GM12878 (cell line): ENCODE results near the gene EHBP1. TPM values are rescaled to one million over a fixed set of nuclear protein-coding genes. Genes with fewer than 3 reads are reported as not detected.

Experiments used
- ATAC-seq: fragments of 200-7000 bp; cut with Tn5 transposase; 3 replicates; pipeline ENCODE4 v1.9.1; 2020; ENCODE audit warnings: mild to moderate bottlenecking, moderate library complexity
- BruUV-seq: library from RNA; stranded (reverse); fragments of 400-500 nt; replicated peaks from 2 replicates; lab custom pipeline; 2021; lab: Mats Ljungman, UMichigan
- CTCF ChIA-PET: fragments of 300-600 bp; sonication (Branson Sonifier 250); formaldehyde crosslinking; extraction: SDS; loops from one replicate; lab custom pipeline; 2021; ENCODE audit warnings: inconsistent platforms; lab: Yijun Ruan, JAX
- POLR2A ChIA-PET: fragments of 350-600 bp; formaldehyde crosslinking; extraction: SDS; loops from one replicate; lab custom pipeline; 2021; ENCODE audit warnings: inconsistent platforms; lab: Charles Lee
- RAD21 ChIA-PET: fragments of 300-600 bp; sonication (Branson Sonifier 250); formaldehyde crosslinking; loops from one replicate; lab custom pipeline; 2023; ENCODE audit warnings: antibody characterized with exemption; ENCODE audit not compliant: unreplicated experiment; lab: Charles Lee
- SMC1A ChIA-PET: fragments of 300-600 bp; sonication (Branson Sonifier 250); formaldehyde crosslinking; loops from one replicate; lab custom pipeline; 2023; ENCODE audit not compliant: unreplicated experiment, uncharacterized antibody; lab: Charles Lee
- DNase-seq: peaks from one replicate; pipeline ENCODE4 v3.0.0-alpha.2; 2011; ENCODE audit warnings: low read depth, low spot score
- FAIRE-seq: peaks from 3 replicates; lab custom pipeline; 2011; peaks lifted over from hg19 to GRCh38; lab: Jason Lieb, UNC
- H2AFZ ChIP-seq: 2 replicates; pipeline ENCODE4 v1.6.0; 2011; ENCODE audit warnings: low read depth, low read length, control low read depth; ENCODE audit not compliant: control insufficient read depth
- H3K27ac ChIP-seq: 2 replicates; pipeline ENCODE4 v1.5.1; 2011; ENCODE audit warnings: control low read depth; ENCODE audit not compliant: control insufficient read depth, insufficient read depth
- H3K27me3 ChIP-seq, 2 experiments: replicated peaks in 1 of 2; 2 replicates each; pipeline versions ENCODE4 v1.6.0 to v1.6.1; 2011; ENCODE audit warnings: low read length in 1 of 2; ENCODE audit not compliant: control insufficient read depth in 2 of 2, insufficient read depth in 2 of 2
- H3K36me3 ChIP-seq, 2 experiments: 2 replicates each; pipeline ENCODE4 v1.5.1; 2011; ENCODE audit warnings: low read length in 1 of 2; ENCODE audit not compliant: control insufficient read depth in 2 of 2, insufficient read depth in 2 of 2
- H3K4me1 ChIP-seq: 2 replicates; pipeline ENCODE4 v1.6.1; 2011; ENCODE audit warnings: mild to moderate bottlenecking, low read length, moderate library complexity, mixed read lengths; ENCODE audit not compliant: control insufficient read depth, insufficient read depth
- H3K4me2 ChIP-seq: 2 replicates; pipeline ENCODE4 v1.6.0; 2011; ENCODE audit warnings: control low read depth; ENCODE audit not compliant: control insufficient read depth, insufficient read depth
- H3K4me3 ChIP-seq: fragments of 200-600 bp; sonication (generic); 2 replicates; pipeline ENCODE4 v1.5.1; 2016
- H3K79me2 ChIP-seq: 2 replicates; pipeline ENCODE4 v1.6.0; 2011; ENCODE audit warnings: low read length; ENCODE audit not compliant: control insufficient read depth, insufficient read depth
- H3K9ac ChIP-seq: 2 replicates; pipeline ENCODE4 v1.8.0; 2011; ENCODE audit warnings: low read length, control low read depth, mixed read lengths; ENCODE audit not compliant: control insufficient read depth, insufficient read depth
- H3K9me3 ChIP-seq: replicated peaks from 3 replicates; pipeline ENCODE4 v1.5.1; 2011; ENCODE audit warnings: mild to moderate bottlenecking, low read length; ENCODE audit not compliant: control insufficient read depth, insufficient read depth
- H4K20me1 ChIP-seq: 2 replicates; pipeline ENCODE4 v1.6.0; 2011; ENCODE audit not compliant: control insufficient read depth, insufficient read depth
- CHD2 ChIP-seq: IDR thresholded peaks from 2 replicates; pipeline ENCODE4 v1.6.1; 2011; ENCODE audit warnings: low read depth, low read length, improper control_type of control experiment, borderline replicate concordance
- CREM ChIP-seq: IDR thresholded peaks from 2 replicates; pipeline ENCODE4 v1.6.1; 2014; ENCODE audit warnings: antibody characterized with exemption, low read depth
- EED ChIP-seq: sonication (generic); IDR thresholded peaks from 2 replicates; pipeline ENCODE4 v1.6.1; 2016; ENCODE audit warnings: antibody characterized with exemption, low read depth
- FOS ChIP-seq: IDR thresholded peaks from 3 replicates; pipeline ENCODE4 v1.6.1; 2011; ENCODE audit warnings: borderline replicate concordance; ENCODE audit not compliant: insufficient read length; ENCODE audit errors: extremely low read depth
- JUNB ChIP-seq: IDR thresholded peaks from 2 replicates; pipeline ENCODE4 v1.6.1; 2016; ENCODE audit warnings: antibody characterized with exemption, mild to moderate bottlenecking
- KLF5 ChIP-seq: fragments of 450-650 bp; IDR thresholded peaks from 2 replicates; pipeline ENCODE4 v1.6.1; 2014; ENCODE audit warnings: mild to moderate bottlenecking; ENCODE audit not compliant: partially characterized antibody
- LARP7 ChIP-seq: fragments of 450-650 bp; IDR thresholded peaks from 2 replicates; pipeline ENCODE4 v1.6.1; 2017; ENCODE audit warnings: mild to moderate bottlenecking
- MTA2 ChIP-seq: fragments of 450-650 bp; IDR thresholded peaks from 2 replicates; pipeline ENCODE4 v1.6.1; 2016; ENCODE audit warnings: low read depth, mild to moderate bottlenecking, moderate library complexity
- SIX5 ChIP-seq: IDR thresholded peaks from 2 replicates; pipeline ENCODE4 v1.6.1; 2011; ENCODE audit warnings: mild to moderate bottlenecking, low read depth, low read length, moderate library complexity; ENCODE audit not compliant: severe bottlenecking
- TAF1 ChIP-seq: IDR thresholded peaks from 2 replicates; pipeline ENCODE4 v1.6.1; 2011; ENCODE audit warnings: mild to moderate bottlenecking, low read depth, low read length, borderline replicate concordance
- WRNIP1 ChIP-seq: IDR thresholded peaks from 2 replicates; pipeline ENCODE4 v1.6.1; 2011; ENCODE audit warnings: low read depth, low read length, improper control_type of control experiment, borderline replicate concordance
- YY1 ChIP-seq: IDR thresholded peaks from 2 replicates; pipeline ENCODE4 v1.6.1; 2011; ENCODE audit warnings: low read depth, mild to moderate bottlenecking, low read length
- ZBED1 ChIP-seq: IDR thresholded peaks from 2 replicates; pipeline ENCODE4 v1.6.1; 2016; ENCODE audit warnings: borderline replicate concordance
- ZNF217 ChIP-seq: fragments of 450-650 bp; IDR thresholded peaks from 2 replicates; pipeline ENCODE4 v1.6.1; 2017; ENCODE audit warnings: antibody characterized with exemption, mild to moderate bottlenecking
- WGBS: methylation state at CpG from one replicate; pipeline ENCODE4 v1.1.6; 2016; ENCODE audit warnings: low lambda C conversion rate; ENCODE audit not compliant: insufficient replicate concordance, insufficient coverage; ENCODE audit errors: missing lambda C conversion rate; 5-methylcytosine and 5-hydroxymethylcytosine counted together
- in situ Hi-C: fragments of 300-500 bp; cut with MboI; formaldehyde crosslinking; loops from 9 replicates; pipeline ENCODE4 v1.14.3; 2018; ENCODE audit warnings: mixed read lengths
- intact Hi-C: fragments of 100-400 bp; cut with micrococcal nuclease; formaldehyde crosslinking; loops from one replicate; pipeline ENCODE4 v1.14.2; 2022; ENCODE audit not compliant: unreplicated experiment
- polyA plus RNA-seq, 11 experiments: library from polyadenylated mRNA; depleted of rRNA in 4 of 11; unstranded in 6 of 11; stranded (reverse) in 5 of 11; fragments of >200 nt; fragmentation: Nextera tagmentation in 4 of 11; fragmentation: Illumina TruSeq in 1 of 11; extraction: Ambion mirVana in 4 of 11; extraction: Trizol in 1 of 11; gene quantifications; 1 replicate in 1 of 11; 2 replicates in 10 of 11; pipeline versions ENCODE4 v1.2.1 to v1.2.3, GENCODE V29; 2011 to 2016; ENCODE audit warnings: inconsistent platforms in 2 of 11, missing spikeins in 2 of 11, low read depth in 1 of 11
- total RNA-seq, 4 experiments: library from RNA; depleted of rRNA in 3 of 4; stranded (reverse); fragments of >200 nt in 3 of 4; fragmentation: Illumina TruSeq in 1 of 4; extraction: Trizol in 1 of 4; gene quantifications; 2 replicates each; pipeline versions ENCODE4 v1.2.1 to v1.2.3, GENCODE V29; 2013 to 2021
- TF ChIP-seq, protein P1 (sequence below): fragments of 450-650 bp; IDR thresholded peaks from 2 replicates; pipeline ENCODE4 v1.6.1; 2017; ENCODE audit warnings: mild to moderate bottlenecking, moderate library complexity
- TF ChIP-seq, protein P2 (sequence below): fragments of 450-650 bp; IDR thresholded peaks from 2 replicates; pipeline ENCODE4 v1.6.1; 2018; ENCODE audit warnings: borderline replicate concordance, mild to moderate bottlenecking; ENCODE audit not compliant: partially characterized antibody

EHBP1 gene
- total and polyA plus RNA-seq, 10 of the 15 experiments (the other 5 are each of a cell fraction or from before 2014, with no cell fraction given), result 5.7 to 26.1 (median 13.6) TPM

DNA sequence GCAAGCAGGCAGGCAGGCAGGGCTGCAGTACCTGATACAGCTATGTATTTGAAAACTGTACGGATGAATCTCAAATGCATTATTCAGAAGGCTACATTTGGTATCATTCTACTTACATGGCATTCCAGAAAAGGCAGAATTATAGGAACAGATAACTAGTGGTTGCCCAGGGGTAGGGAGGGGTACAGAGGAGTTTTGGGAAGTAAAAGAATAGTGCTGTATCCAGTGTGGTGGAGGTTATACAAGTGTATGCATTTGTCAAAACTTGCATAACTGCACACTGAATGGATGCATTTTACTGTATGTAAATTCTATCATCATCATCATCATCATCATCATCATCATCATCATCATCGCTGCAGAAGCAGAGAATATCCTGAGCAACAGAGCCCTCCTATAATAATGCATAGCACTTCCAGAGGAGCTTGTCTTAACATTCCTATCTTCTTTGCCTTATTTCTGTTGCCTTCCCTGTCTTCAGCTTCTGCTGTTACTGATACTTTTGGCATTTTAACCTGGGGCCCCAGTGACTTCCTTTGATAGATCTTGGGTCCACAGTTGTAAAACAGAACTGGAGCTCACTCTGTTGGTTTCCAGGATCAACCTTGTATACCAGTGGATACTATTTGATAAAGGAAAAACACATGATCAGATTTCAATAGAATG is 189.6 kb downstream of the EHBP1 start:
- ChIA-PET SMC1A (interaction anchor here (0.7 kb wide), 1 partner anchor 593 kb away, joined by 3 read pairs; no protein-coding TSS in a partner anchor), CTCF (no interaction called here), POLR2A (no interaction called here), RAD21 (no interaction called here)
- 100% methylated on average over 2 of the region's 2 CpGs for WGBS
- Histone ChIP-seq H3K9ac (no peak overlapping the region), H3K27me3 (no peaks in the 10 kb centered on the region), H3K79me2 (no peaks in the 10 kb centered on the region), H3K9me3 (no peaks in the 10 kb centered on the region), H2AFZ (no peak overlapping the region), H3K27ac (no peak overlapping the region), H4K20me1 (no peaks in the 10 kb centered on the region), H3K4me2 (no peak overlapping the region), H3K4me3 (no peak overlapping the region), H3K4me1 (no peaks in the 10 kb centered on the region), H3K36me3 (no peaks in the 10 kb centered on the region)
- TF ChIP-seq KLF5 (no peak), MTA2 (no peak), JUNB (no peak), ZBED1 (no peak), YY1 (no peak), FOS (no peak), CHD2 (no peak), ZNF217 (no peak), TAF1 (no peak), EED (no peak), SIX5 (no peak), WRNIP1 (no peak), CREM (no peak), LARP7 (no peak)
- TF ChIP-seq, protein P1, sequence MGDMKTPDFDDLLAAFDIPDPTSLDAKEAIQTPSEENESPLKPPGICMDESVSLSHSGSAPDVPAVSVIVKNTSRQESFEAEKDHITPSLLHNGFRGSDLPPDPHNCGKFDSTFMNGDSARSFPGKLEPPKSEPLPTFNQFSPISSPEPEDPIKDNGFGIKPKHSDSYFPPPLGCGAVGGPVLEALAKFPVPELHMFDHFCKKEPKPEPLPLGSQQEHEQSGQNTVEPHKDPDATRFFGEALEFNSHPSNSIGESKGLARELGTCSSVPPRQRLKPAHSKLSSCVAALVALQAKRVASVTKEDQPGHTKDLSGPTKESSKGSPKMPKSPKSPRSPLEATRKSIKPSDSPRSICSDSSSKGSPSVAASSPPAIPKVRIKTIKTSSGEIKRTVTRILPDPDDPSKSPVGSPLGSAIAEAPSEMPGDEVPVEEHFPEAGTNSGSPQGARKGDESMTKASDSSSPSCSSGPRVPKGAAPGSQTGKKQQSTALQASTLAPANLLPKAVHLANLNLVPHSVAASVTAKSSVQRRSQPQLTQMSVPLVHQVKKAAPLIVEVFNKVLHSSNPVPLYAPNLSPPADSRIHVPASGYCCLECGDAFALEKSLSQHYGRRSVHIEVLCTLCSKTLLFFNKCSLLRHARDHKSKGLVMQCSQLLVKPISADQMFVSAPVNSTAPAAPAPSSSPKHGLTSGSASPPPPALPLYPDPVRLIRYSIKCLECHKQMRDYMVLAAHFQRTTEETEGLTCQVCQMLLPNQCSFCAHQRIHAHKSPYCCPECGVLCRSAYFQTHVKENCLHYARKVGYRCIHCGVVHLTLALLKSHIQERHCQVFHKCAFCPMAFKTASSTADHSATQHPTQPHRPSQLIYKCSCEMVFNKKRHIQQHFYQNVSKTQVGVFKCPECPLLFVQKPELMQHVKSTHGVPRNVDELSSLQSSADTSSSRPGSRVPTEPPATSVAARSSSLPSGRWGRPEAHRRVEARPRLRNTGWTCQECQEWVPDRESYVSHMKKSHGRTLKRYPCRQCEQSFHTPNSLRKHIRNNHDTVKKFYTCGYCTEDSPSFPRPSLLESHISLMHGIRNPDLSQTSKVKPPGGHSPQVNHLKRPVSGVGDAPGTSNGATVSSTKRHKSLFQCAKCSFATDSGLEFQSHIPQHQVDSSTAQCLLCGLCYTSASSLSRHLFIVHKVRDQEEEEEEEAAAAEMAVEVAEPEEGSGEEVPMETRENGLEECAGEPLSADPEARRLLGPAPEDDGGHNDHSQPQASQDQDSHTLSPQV, result no peak
- TF ChIP-seq, protein P2, sequence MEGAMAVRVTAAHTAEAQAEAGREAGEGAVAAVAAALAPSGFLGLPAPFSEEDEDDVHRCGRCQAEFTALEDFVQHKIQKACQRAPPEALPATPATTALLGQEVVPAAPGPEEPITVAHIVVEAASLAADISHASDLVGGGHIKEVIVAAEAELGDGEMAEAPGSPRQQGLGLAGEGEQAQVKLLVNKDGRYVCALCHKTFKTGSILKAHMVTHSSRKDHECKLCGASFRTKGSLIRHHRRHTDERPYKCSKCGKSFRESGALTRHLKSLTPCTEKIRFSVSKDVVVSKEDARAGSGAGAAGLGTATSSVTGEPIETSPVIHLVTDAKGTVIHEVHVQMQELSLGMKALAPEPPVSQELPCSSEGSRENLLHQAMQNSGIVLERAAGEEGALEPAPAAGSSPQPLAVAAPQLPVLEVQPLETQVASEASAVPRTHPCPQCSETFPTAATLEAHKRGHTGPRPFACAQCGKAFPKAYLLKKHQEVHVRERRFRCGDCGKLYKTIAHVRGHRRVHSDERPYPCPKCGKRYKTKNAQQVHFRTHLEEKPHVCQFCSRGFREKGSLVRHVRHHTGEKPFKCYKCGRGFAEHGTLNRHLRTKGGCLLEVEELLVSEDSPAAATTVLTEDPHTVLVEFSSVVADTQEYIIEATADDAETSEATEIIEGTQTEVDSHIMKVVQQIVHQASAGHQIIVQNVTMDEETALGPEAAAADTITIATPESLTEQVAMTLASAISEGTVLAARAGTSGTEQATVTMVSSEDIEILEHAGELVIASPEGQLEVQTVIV, result no peak
- intact Hi-C loops, result no loop called here
- BruUV-seq, result no TSS peak
- ATAC-seq, result no peak
- no peak for FAIRE-seq
- DNase-seq, result no peak
- in situ Hi-C loops, result no loop called here
